Stimulated activated memory B cell treated with anti-CD40 and anti-IgM and Interleukin-4, amounts not matched to agents 10 μg/mL and 1 μg/mL and 100 μg/mL, for 72 hours (primary cell): Measurements from ENCODE around the gene SIGLEC11.

Experiments used
- ATAC-seq: fragments of 150-1000 bp; cut with Tn5 transposase; 2 replicates; pipeline ENCODE4 v1.10.0; 2021
- H3K27ac Mint-ChIP-seq: one replicate; pipeline ENCODE4 v1.8.0; 2022; ENCODE audit warnings: mild to moderate bottlenecking, mixed read lengths
- H3K27me3 Mint-ChIP-seq: one replicate; pipeline ENCODE4 v1.8.0; 2022; ENCODE audit warnings: mixed read lengths
- H3K36me3 Mint-ChIP-seq: one replicate; pipeline ENCODE4 v1.8.0; 2022; ENCODE audit warnings: mixed read lengths
- H3K4me1 Mint-ChIP-seq: one replicate; pipeline ENCODE4 v1.8.0; 2022; ENCODE audit warnings: mixed read lengths
- H3K4me3 Mint-ChIP-seq: one replicate; pipeline ENCODE4 v1.8.0; 2022; ENCODE audit warnings: mild to moderate bottlenecking, moderate library complexity, mixed read lengths
- H3K9me3 Mint-ChIP-seq: one replicate; pipeline ENCODE4 v1.8.0; 2022; ENCODE audit warnings: mixed read lengths

Gene SIGLEC11

GRCh38 chr19:49916839-49917733, 43.9 kb downstream of the SIGLEC11 start:
- Mint-ChIP-seq H3K4me1 (peaks cover 90% of the 10 kb centered on the region), H3K9me3 (no peaks in the 10 kb centered on the region), H3K27ac (peak overlapping the region; percentile 92), H3K4me3 (peak overlapping the region; percentile 74), H3K27me3 (no peaks in the 10 kb centered on the region), H3K36me3 (peaks cover 78% of the 10 kb centered on the region)
- ATAC-seq: peak; percentile 73

GRCh38 chr19:49915271-49915670, 45.7 kb downstream of the SIGLEC11 start:
- Mint-ChIP-seq H3K9me3 (no peaks in the 10 kb centered on the region), H3K4me1 (peaks cover 90% of the 10 kb centered on the region), H3K27me3 (no peaks in the 10 kb centered on the region), H3K27ac (peak overlapping the region; percentile 91), H3K36me3 (peaks cover 60% of the 10 kb centered on the region), H3K4me3 (peak overlapping the region; percentile 27)
- ATAC-seq: no peak

- H3K27ac Mint-ChIP-seq: peak overlapping the region; percentile 91
- peaks cover 65% of the 10 kb centered on the region for H3K36me3 Mint-ChIP-seq
- H3K4me3 Mint-ChIP-seq: peak overlapping the region; percentile 73
- H3K9me3 Mint-ChIP-seq: no peaks in the 10 kb centered on the region
- ATAC-seq: no peak
- H3K4me1 Mint-ChIP-seq: peaks cover 86% of the 10 kb centered on the region
- H3K27me3 Mint-ChIP-seq: no peaks in the 10 kb centered on the region
These were observed 47.3 kb downstream of the SIGLEC11 start for GRCh38 chr19:49913720-49914119.

GRCh38 chr19:49912965-49913685, 47.8 kb downstream of the SIGLEC11 start:
- peak; percentile 2 for ATAC-seq
- H3K4me3 Mint-ChIP-seq: peak overlapping the region; percentile 73
- peaks cover 86% of the 10 kb centered on the region for H3K4me1 Mint-ChIP-seq

GRCh38 chr19:49911381-49912145, 49.4 kb downstream of the SIGLEC11 start:
- Mint-ChIP-seq H3K36me3 (peaks cover 68% of the 10 kb centered on the region), H3K27ac (peak overlapping the region; percentile 91), H3K9me3 (no peaks in the 10 kb centered on the region), H3K4me3 (peak overlapping the region; percentile 55), H3K4me1 (peaks cover 86% of the 10 kb centered on the region), H3K27me3 (no peaks in the 10 kb centered on the region)
- peak; percentile 86 for ATAC-seq

More at GRCh38 chr19:49912965-49913685, 47.8 kb downstream of the SIGLEC11 start:
- Mint-ChIP-seq H3K9me3 (no peaks in the 10 kb centered on the region), H3K27ac (peak overlapping the region; percentile 91), H3K27me3 (no peaks in the 10 kb centered on the region), H3K36me3 (peaks cover 65% of the 10 kb centered on the region)

GRCh38 chr19:49910179-49910578, 50.8 kb downstream of the SIGLEC11 start:
- peak overlapping the region; percentile 91 for H3K27ac Mint-ChIP-seq

GRCh38 chr19:49908480-49909420, 52.2 kb downstream of the SIGLEC11 start:
- Mint-ChIP-seq H3K27me3 (no peaks in the 10 kb centered on the region), H3K4me1 (peaks cover 87% of the 10 kb centered on the region), H3K9me3 (no peaks in the 10 kb centered on the region), H3K27ac (peak overlapping the region; percentile 91), H3K4me3 (peak overlapping the region; percentile 44), H3K36me3 (peaks cover 62% of the 10 kb centered on the region)
- no peak for ATAC-seq

More at GRCh38 chr19:49910179-49910578, 50.8 kb downstream of the SIGLEC11 start:
- H3K4me1 Mint-ChIP-seq: peaks cover 90% of the 10 kb centered on the region
- no peaks in the 10 kb centered on the region for H3K9me3 Mint-ChIP-seq
- no peak overlapping the region for H3K4me3 Mint-ChIP-seq
- H3K36me3 Mint-ChIP-seq: peaks cover 73% of the 10 kb centered on the region
- H3K27me3 Mint-ChIP-seq: no peaks in the 10 kb centered on the region
- ATAC-seq: no peak

GRCh38 chr19:49907745-49908446, 53.1 kb downstream of the SIGLEC11 start:
- Mint-ChIP-seq H3K27me3 (no peaks in the 10 kb centered on the region), H3K4me3 (peak overlapping the region; percentile 50), H3K9me3 (no peaks in the 10 kb centered on the region), H3K27ac (peak overlapping the region; percentile 91), H3K4me1 (peaks cover 87% of the 10 kb centered on the region), H3K36me3 (peaks cover 54% of the 10 kb centered on the region)
- peak; percentile 53 for ATAC-seq

GRCh38 chr19:49906879-49907564, 54.0 kb downstream of the SIGLEC11 start:
- H3K4me1 Mint-ChIP-seq: peaks cover 80% of the 10 kb centered on the region
- peak overlapping the region; percentile 50 for H3K4me3 Mint-ChIP-seq
- H3K36me3 Mint-ChIP-seq: peaks cover 48% of the 10 kb centered on the region
- no peaks in the 10 kb centered on the region for H3K27me3 Mint-ChIP-seq
- H3K9me3 Mint-ChIP-seq: no peaks in the 10 kb centered on the region
- H3K27ac Mint-ChIP-seq: peak overlapping the region; percentile 91
- ATAC-seq: peak; percentile 39

GRCh38 chr19:49904136-49904535, 56.8 kb downstream of the SIGLEC11 start:
- H3K36me3 Mint-ChIP-seq: peaks cover 40% of the 10 kb centered on the region
- H3K4me1 Mint-ChIP-seq: peaks cover 65% of the 10 kb centered on the region
- H3K27me3 Mint-ChIP-seq: no peaks in the 10 kb centered on the region
- H3K9me3 Mint-ChIP-seq: no peaks in the 10 kb centered on the region
- peak overlapping the region; percentile 18 for H3K4me3 Mint-ChIP-seq
- no peak for ATAC-seq
- no peak overlapping the region for H3K27ac Mint-ChIP-seq
